CD4-positive, alpha-beta T cell treated with Interferon gamma for 1 hour (primary cell): Measurements from ENCODE around the gene MYO1C.
"Not testable (repeated sequence)": the region's sequence is repeated elsewhere in the genome, so short reads cannot be mapped to it uniquely, and the experiment has no call there.

Source experiments
- DNase-seq: peaks from one replicate; pipeline ENCODE4 v3.0.0-alpha.2; 2020

The MYO1C gene

GRCh38 chr17:1420163-1420562 is 72.3 kb downstream of the MYO1C start:
- no peak for DNase-seq

- DNase-seq, result not testable (repeated sequence)
These were observed 74.0 kb downstream of the MYO1C start for GRCh38 chr17:1418476-1418875.

- no peak for DNase-seq
These were observed 76.1 kb downstream of the MYO1C start for GRCh38 chr17:1416414-1416813.

- DNase-seq, result no peak
These were observed 77.9 kb downstream of the MYO1C start for GRCh38 chr17:1414634-1415033.
